Activated CD4-positive, alpha-beta memory T cell treated with anti-CD3 and anti-CD28 coated beads, Interleukin-2, amount 10 ng/mL, durations not matched to agents 7 days and 5 days (primary cell): ENCODE measurements around the gene ZC2HC1C. TPM values are rescaled to one million over a fixed set of nuclear protein-coding genes. Genes with fewer than 3 reads are reported as not detected.
"Not testable (repeated sequence)": the region's sequence is repeated elsewhere in the genome, so short reads cannot be mapped to it uniquely, and the experiment has no call there.

Experiments used
- CTCF ChIA-PET: fragments of 350-600 bp; sonication (Branson Sonifier 250); formaldehyde crosslinking; loops from one replicate; lab custom pipeline; 2021; ENCODE audit warnings: antibody characterized with exemption, inconsistent platforms; lab: Charles Lee
- POLR2A ChIA-PET: fragments of 350-600 bp; sonication (Branson Sonifier 250); formaldehyde crosslinking; loops from one replicate; lab custom pipeline; 2021; ENCODE audit warnings: antibody characterized with exemption; lab: Charles Lee
- DNase-seq: peaks from one replicate; pipeline ENCODE4 v3.0.0-alpha.2; 2020
- H3K27ac Mint-ChIP-seq: one replicate; pipeline ENCODE4 v1.8.0; 2021; ENCODE audit warnings: mild to moderate bottlenecking, mixed read lengths
- H3K27me3 Mint-ChIP-seq: one replicate; pipeline ENCODE4 v1.8.0; 2021; ENCODE audit warnings: mixed read lengths
- H3K36me3 Mint-ChIP-seq: one replicate; pipeline ENCODE4 v1.8.0; 2021; ENCODE audit warnings: low read depth, mixed read lengths
- H3K4me1 Mint-ChIP-seq: one replicate; pipeline ENCODE4 v1.8.0; 2021; ENCODE audit warnings: mixed read lengths
- H3K4me3 Mint-ChIP-seq: one replicate; pipeline ENCODE4 v1.8.0; 2021; ENCODE audit warnings: mild to moderate bottlenecking, mixed read lengths
- H3K9me3 Mint-ChIP-seq: one replicate; pipeline ENCODE4 v1.8.0; 2021; ENCODE audit warnings: mixed read lengths
- total RNA-seq, 2 experiments: library from RNA; stranded (reverse); gene quantifications; one replicate each; pipeline ENCODE4 v1.2.3, GENCODE V29; 2021

ZC2HC1C gene
- total RNA-seq, 2 experiments from 2014 or later: 2.0 to 2.4 TPM

GRCh38 chr14:75126679-75127473 is 57.4 kb downstream of the ZC2HC1C start, which contains the start of gene NEK9:
Gene NEK9, minus strand, starts transcription at chr14:75127048. Its CDS starts 127 bp downstream, at chr14:75126921.
- Mint-ChIP-seq H3K36me3 (peaks cover 23% of the 10 kb centered on the region), H3K27ac (peak within 1 kb of the TSS; percentile 86), H3K9me3 (no peaks in the 10 kb centered on the region), H3K27me3 (no peaks in the 10 kb centered on the region), H3K4me1 (peaks cover 39% of the 10 kb centered on the region), H3K4me3 (peak within 1 kb of the TSS; percentile 82)
- CTCF ChIA-PET: interaction anchor here (0.9 to 8.9 kb wide), 8 partner anchors 10 to 267 kb away, joined by 3 to 216 read pairs (median 4); no protein-coding TSS in a partner anchor
- DNase-seq: peak; percentile 91
- POLR2A ChIA-PET: interaction anchor here (0.6 to 3.5 kb wide), 42 partner anchors 10 to 534 kb away, joined by 3 to 23 read pairs (median 3); partner anchors contain the start of genes ACYP1, DLST, EIF2B2 and ERG28

GRCh38 chr14:75127474-75127820 is 58.0 kb downstream of the ZC2HC1C start:
- Mint-ChIP-seq H3K4me3 (peak overlapping the region; percentile 82), H3K27ac (peak overlapping the region; percentile 86), H3K4me1 (peaks cover 41% of the 10 kb centered on the region), H3K36me3 (peaks cover 21% of the 10 kb centered on the region)
- POLR2A ChIA-PET: interaction anchor here (0.6 to 3.5 kb wide), 28 partner anchors 10 to 533 kb away, joined by 3 to 23 read pairs (median 4); partner anchors contain the start of genes ACYP1, DLST, ERG28 and TTLL5
- H3K9me3 Mint-ChIP-seq, H3K27me3 Mint-ChIP-seq: not testable (repeated sequence)
- CTCF ChIA-PET: interaction anchor here (0.9 to 8.9 kb wide), 5 partner anchors 11 to 268 kb away, joined by 3 to 216 read pairs (median 5); no protein-coding TSS in a partner anchor
- DNase-seq: peak; percentile 25

GRCh38 chr14:75127903-75128595 is 58.6 kb downstream of the ZC2HC1C start:
- H3K27ac Mint-ChIP-seq: peak overlapping the region; percentile 73
- DNase-seq: no peak
- POLR2A ChIA-PET: interaction anchor here (0.8 to 3.5 kb wide), 11 partner anchors 9 to 413 kb away, joined by 3 to 23 read pairs (median 4); partner anchors contain the start of genes ACYP1 and ZC2HC1C
- H3K27me3 Mint-ChIP-seq: no peaks in the 10 kb centered on the region
- H3K36me3 Mint-ChIP-seq: peaks cover 25% of the 10 kb centered on the region
- CTCF ChIA-PET: interaction anchor here (1.2 to 8.9 kb wide), 4 partner anchors 11 to 172 kb away, joined by 4 to 216 read pairs (median 6); no protein-coding TSS in a partner anchor
- H3K9me3 Mint-ChIP-seq: no peaks in the 10 kb centered on the region
- H3K4me3 Mint-ChIP-seq: peak overlapping the region; percentile 82
- H3K4me1 Mint-ChIP-seq: peaks cover 44% of the 10 kb centered on the region

- no peaks in the 10 kb centered on the region for H3K9me3 Mint-ChIP-seq
- ChIA-PET POLR2A (interaction anchor here (0.8 to 2.4 kb wide), 5 partner anchors 9 to 413 kb away, joined by 3 to 9 read pairs (median 3); no protein-coding TSS in a partner anchor), CTCF (interaction anchor here (1.2 to 8.9 kb wide), 3 partner anchors 46 to 268 kb away, joined by 4 to 216 read pairs (median 6); no protein-coding TSS in a partner anchor)
- no peak for DNase-seq
- H3K27ac Mint-ChIP-seq: peak overlapping the region; percentile 0
- H3K36me3 Mint-ChIP-seq: peaks cover 29% of the 10 kb centered on the region
- no peak overlapping the region for H3K4me3 Mint-ChIP-seq
- peaks cover 41% of the 10 kb centered on the region for H3K4me1 Mint-ChIP-seq
- H3K27me3 Mint-ChIP-seq: no peaks in the 10 kb centered on the region
These were observed 59.2 kb downstream of the ZC2HC1C start for GRCh38 chr14:75128596-75128990.

Other genes starting within 250 kb of the ZC2HC1C start
- not detected for gene PROX2, start 193.5 kb upstream of the ZC2HC1C start, total RNA-seq
- 100 to 1,000 TPM; 106 to 108 TPM for gene DLST, start 187.7 kb upstream of the ZC2HC1C start, total RNA-seq
- gene RPS6KL1, start 146.4 kb upstream of the ZC2HC1C start, total RNA-seq: 1 to 10 TPM; 3.6 to 3.8 TPM
- under 1 TPM; 0.23 to 0.38 TPM for gene PGF, start 114.0 kb upstream of the ZC2HC1C start, total RNA-seq
- gene EIF2B2, start 66.7 kb upstream of the ZC2HC1C start, total RNA-seq: 10 to 100 TPM; 63.7 to 64.0 TPM
- 10 to 100 TPM; 16.0 to 16.6 TPM for gene MLH3, start 18.2 kb upstream of the ZC2HC1C start, total RNA-seq
- gene ACYP1, start 5.6 kb upstream of the ZC2HC1C start, total RNA-seq: 10 to 100 TPM; 52.7 to 53.8 TPM
- 10 to 100 TPM; 72.0 to 77.3 TPM for gene NEK9, start 57.4 kb downstream of the ZC2HC1C start, total RNA-seq
- gene TMED10, start 107.0 kb downstream of the ZC2HC1C start, total RNA-seq: 100 to 1,000 TPM; 207 to 224 TPM
- gene FOS, start 209.2 kb downstream of the ZC2HC1C start, total RNA-seq: 10 to 100 TPM; 49.7 to 53.5 TPM